ENCODE results near the gene ABHD12. TPM values are rescaled to one million over a fixed set of nuclear protein-coding genes. Genes with fewer than 3 reads are reported as not detected.

The ABHD12 gene
- polyA plus RNA-seq, 1 experiment = 25.0 TPM

GRCh38 chr20:25283221-25283951 is 107.2 kb downstream of the ABHD12 start:
- ChIA-PET CTCF (interaction anchor here (0.9 to 1.4 kb wide), 3 partner anchors 11 to 289 kb away, joined by 3 read pairs; no protein-coding TSS in a partner anchor), POLR2A (no interaction called here)
- Histone ChIP-seq H3K36me3 (ENCODE audit: control insufficient read depth, insufficient read depth, low read length) (peaks cover 58% of the 10 kb centered on the region), H3K27me3 (ENCODE audit: control insufficient read depth, insufficient read depth, low read length) (no peaks in the 10 kb centered on the region), H3K4me3 (ENCODE audit: low read depth, low read length) (no peak overlapping the region)
- no peak for DNase-seq (ENCODE audit: low read depth)
- no peak for TF ChIP-seq CTCF (IDR thresholded peaks at IDR 0.05; ENCODE audit: insufficient read depth, low read depth, low read length)

- TF ChIP-seq CTCF (IDR thresholded peaks at IDR 0.05; ENCODE audit: insufficient read depth, low read depth, low read length) = no peak
- peaks cover 60% of the 10 kb centered on the region for H3K36me3 ChIP-seq (ENCODE audit: control insufficient read depth, insufficient read depth, low read length)
- POLR2A ChIA-PET = no interaction called here
- DNase-seq (ENCODE audit: low read depth) = no peak
- no peak overlapping the region for H3K4me3 ChIP-seq (ENCODE audit: low read depth, low read length)
- H3K27me3 ChIP-seq (ENCODE audit: control insufficient read depth, insufficient read depth, low read length) = no peaks in the 10 kb centered on the region
- CTCF ChIA-PET = interaction anchor here (1.1 kb wide), 1 partner anchor 12 kb away, joined by 3 read pairs; no protein-coding TSS in a partner anchor
Observed at GRCh38 chr20:25282796-25283195, 107.8 kb downstream of the ABHD12 start.

GRCh38 chr20:25282034-25282781 is 108.4 kb downstream of the ABHD12 start:
- Histone ChIP-seq H3K27me3 (ENCODE audit: control insufficient read depth, insufficient read depth, low read length) (no peaks in the 10 kb centered on the region), H3K4me3 (ENCODE audit: low read depth, low read length) (no peak overlapping the region), H3K36me3 (ENCODE audit: control insufficient read depth, insufficient read depth, low read length) (peaks cover 63% of the 10 kb centered on the region)
- no peak for DNase-seq (ENCODE audit: low read depth)
- CTCF ChIA-PET = interaction anchor here (2.1 kb wide), 1 partner anchor 12 kb away, joined by 5 read pairs; no protein-coding TSS in a partner anchor
- POLR2A ChIA-PET = no interaction called here
- TF ChIP-seq CTCF (IDR thresholded peaks at IDR 0.05; ENCODE audit: insufficient read depth, low read depth, low read length) = no peak

GRCh38 chr20:25281541-25281991 is 109.1 kb downstream of the ABHD12 start:
- CTCF ChIA-PET = interaction anchor here (2.1 kb wide), 1 partner anchor 13 kb away, joined by 5 read pairs; no protein-coding TSS in a partner anchor
- H3K27me3 ChIP-seq (ENCODE audit: control insufficient read depth, insufficient read depth, low read length) = no peaks in the 10 kb centered on the region
- H3K4me3 ChIP-seq (ENCODE audit: low read depth, low read length) = no peak overlapping the region
- TF ChIP-seq CTCF (IDR thresholded peaks at IDR 0.05; ENCODE audit: insufficient read depth, low read depth, low read length) = no peak
- POLR2A ChIA-PET = no interaction called here
- DNase-seq (ENCODE audit: low read depth) = no peak
- H3K36me3 ChIP-seq (ENCODE audit: control insufficient read depth, insufficient read depth, low read length) = peaks cover 66% of the 10 kb centered on the region

All from BJ (cell line).